A172 (cell line): ENCODE measurements around the gene CTNNBL1. TPM values are rescaled to one million over a fixed set of nuclear protein-coding genes. Genes with fewer than 3 reads are reported as not detected.

Experiments
- DNase-seq: peaks from one replicate; pipeline ENCODE4 v3.0.0-alpha.2; 2015; ENCODE audit warnings: low spot score
- total RNA-seq: library from RNA; depleted of rRNA; stranded (reverse); fragments of >200 nt; shearing (Covaris generic); gene quantifications from 2 replicates; pipeline ENCODE4 v1.2.3, GENCODE V29; 2014

The CTNNBL1 gene
- total RNA-seq, 1 experiment from 2014 or later, result 48.0 TPM

- DNase-seq, result no peak
Measured at GRCh38 chr20:37879843-37880242, 186.0 kb downstream of the CTNNBL1 start.

DNA sequence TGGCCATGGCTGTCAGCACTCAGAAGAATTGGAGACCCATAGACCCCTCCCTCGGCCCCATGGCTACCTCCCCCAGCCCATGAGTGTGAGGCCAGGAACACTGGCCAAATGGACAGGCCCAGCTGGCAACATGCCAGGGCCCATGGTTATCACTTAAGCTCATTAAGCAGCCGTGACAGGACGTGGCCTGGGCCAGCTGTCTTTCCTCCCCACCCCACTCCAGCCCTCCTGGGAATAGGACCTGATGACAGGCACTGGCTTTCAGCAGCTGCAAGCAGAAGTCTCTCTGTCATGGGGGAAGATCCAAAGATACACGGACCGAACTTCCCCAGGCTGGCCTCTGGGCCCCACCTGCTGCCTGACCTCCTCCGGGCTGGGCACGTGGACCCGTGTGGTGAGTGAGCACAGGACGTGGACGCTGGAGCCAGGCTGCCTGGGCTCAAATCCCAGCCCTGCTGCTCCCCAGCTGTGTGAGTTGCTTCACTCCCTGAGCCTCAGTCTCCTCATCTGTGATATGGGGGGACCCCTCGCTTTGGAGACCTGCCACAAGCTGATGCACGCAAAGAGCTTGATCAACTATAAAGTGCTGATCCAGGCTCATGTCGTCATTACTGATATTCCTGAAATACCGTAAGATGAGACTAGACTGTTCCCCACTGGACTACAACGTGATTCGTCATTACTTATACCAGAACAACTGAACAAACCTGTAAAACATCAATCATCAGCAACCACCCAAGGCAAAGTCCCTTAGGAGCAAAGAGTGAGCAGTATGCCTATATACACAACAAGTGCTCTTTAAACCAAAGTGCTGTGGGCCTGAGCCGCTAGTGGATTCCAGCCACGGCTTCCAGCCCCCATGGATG is 187.1 kb downstream of the CTNNBL1 start:
- no peak for DNase-seq

DNA sequence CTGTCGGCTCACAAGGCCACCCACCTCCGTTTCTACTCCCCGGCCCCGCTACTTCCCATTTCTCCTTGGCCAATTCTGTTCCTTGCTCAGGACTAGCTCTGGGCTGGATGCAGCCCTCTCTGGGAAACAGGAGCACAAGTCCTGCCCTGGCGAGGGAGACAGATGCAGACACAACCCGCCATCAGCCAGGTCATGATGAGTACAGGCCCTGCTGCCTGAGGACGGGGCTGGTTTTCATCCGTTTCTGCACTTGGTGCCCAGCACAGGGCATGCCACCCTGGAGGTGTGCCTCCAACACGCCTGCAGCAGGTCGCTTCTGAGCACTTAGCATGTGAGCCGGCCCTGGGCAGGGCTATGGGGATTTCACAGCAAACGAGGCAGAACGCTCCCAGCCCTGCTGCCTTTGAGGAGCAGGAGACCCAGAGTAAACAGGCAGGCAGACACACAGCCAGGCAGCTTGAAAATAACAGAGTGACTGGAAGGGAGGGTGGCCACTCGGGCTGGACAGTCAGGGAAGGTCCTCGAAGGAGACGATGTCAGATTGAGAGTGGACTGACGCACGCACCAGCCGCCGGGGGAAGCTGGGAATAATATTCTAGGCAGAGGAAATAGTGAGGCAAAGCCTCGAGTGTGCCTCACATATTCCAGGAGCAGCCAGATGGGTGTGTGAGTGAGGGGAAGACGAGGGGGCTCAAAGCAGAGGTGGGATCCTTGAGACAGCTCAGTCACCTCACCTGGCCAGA is 187.9 kb downstream of the CTNNBL1 start:
- no peak for DNase-seq

DNA sequence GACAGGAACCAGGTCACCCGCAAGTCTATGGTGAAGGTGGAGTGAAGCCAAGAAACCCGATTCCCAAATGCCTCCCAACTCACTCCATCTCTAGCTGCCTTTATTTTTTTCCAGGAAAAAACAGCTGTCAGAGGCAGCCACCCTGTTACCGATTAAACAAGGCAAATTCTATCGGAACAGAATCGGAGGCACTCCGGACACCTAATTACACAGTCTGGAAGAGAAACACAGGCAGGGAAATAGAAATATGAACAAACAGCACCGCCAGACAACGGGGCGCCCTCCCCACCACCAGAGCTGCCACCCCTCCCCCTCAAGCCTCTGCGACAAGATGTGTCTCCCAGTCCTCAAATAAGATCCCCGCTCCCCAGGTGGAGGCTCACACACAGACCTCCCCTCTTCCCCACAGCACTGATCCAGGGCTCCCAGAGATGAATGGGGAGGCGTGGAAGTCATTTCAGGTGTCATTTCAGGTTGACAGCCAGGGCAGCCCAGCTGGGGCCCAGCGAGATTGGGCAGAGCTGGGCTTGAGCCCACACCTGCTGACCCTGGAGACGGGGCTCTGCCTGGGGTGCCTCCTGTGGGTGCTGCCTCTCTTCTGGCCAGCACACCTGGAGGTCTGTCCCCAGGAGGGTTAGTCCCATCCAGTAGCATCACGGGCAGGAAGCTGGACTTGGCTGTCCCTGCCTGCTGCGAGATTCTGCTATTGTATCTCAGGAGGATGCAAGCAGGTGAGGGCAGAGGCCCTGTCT is 189.3 kb downstream of the CTNNBL1 start:
- DNase-seq, result no peak

DNA sequence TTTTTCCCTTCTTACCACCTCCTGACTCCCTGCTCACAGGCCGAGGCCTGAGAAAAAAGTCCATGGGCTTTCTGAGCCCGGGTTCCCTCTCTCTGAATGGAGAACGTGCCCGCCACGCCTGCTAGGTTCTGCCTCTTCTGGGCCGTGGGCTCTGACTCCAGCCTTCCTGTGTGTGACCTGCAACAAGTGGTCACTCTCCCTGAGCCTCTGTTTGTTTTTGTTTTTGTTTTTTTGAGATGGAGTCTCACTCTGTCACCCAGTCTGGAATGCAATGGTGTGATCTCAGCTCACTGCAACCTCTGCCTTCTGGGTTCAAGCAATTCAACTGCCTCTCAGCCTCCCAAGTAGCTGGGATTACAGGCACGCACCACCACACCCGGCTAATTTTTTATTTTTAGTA is 191.2 kb downstream of the CTNNBL1 start:
- DNase-seq, result no peak

DNA sequence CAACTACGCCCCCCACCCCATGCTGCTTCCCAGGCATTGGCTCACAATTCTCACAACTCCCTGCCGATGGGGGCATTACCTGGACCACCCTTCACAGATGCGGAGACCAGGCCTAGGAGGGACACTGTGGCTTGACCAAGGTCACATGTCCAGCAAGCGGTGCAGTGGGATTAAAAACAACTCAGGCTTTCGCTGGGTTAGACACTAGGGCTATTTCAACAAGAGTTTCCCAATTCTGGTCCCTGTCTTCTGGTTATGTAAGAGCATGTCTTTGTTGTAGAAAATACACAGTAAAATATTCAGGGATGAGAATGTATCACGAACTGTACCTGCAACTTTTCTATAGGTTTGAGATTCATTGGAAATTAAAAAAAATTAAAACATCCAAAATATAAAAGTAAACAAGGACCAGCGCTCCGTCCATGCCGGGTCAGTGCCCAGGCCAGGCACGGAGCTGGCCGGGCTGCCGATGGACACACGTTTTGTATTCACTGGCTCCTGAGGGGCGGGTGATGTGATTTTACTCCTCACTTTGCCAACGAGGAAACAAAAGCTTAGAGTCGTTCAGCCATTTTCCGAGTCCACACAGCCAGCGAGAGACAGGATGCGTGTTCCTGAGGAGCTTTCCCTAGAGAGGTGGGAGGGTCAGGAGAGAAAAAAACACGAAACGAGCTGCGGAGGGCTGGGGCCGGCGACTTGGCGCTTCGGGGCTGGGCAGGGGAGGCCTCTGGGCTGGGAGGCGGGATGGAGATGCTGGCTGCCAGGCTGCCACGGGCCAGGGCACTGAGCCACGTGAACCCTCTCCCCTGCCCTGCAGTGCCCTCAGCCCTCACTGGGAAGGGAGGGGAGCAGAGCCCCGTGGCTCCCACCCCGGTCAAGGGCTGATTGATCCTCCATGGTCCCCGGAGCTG is 192.0 kb downstream of the CTNNBL1 start:
- no peak for DNase-seq

GRCh38 chr20:37886851-37887297 is 193.0 kb downstream of the CTNNBL1 start:
- DNase-seq, result peak; percentile 23

DNA sequence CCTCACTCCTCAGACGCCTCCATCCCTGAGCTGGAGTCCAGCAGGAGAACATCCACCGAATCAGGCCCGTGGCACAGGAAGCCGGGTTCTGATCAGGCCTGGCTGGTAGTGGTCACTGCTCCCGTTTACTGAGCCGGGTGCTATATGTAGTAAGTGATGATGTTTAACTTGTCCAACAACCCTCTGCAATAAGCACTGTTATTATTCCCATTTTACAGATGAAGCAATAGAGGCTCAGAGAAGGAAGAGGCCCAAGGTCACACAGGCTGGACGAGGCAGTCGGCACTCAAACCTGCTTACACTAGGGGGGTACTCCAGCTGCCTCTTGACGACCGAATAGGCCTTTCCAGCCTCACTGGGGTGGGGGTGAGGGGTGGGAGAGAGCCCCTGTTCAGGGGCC is 194.8 kb downstream of the CTNNBL1 start:
- no peak for DNase-seq

GRCh38 chr20:37890108-37890507 is 196.3 kb downstream of the CTNNBL1 start:
- DNase-seq, result no peak

- DNase-seq, result no peak
Measured at GRCh38 chr20:37890643-37891042, 196.8 kb downstream of the CTNNBL1 start.

- no peak for DNase-seq
Measured at GRCh38 chr20:37892001-37892400, 198.2 kb downstream of the CTNNBL1 start.

DNA sequence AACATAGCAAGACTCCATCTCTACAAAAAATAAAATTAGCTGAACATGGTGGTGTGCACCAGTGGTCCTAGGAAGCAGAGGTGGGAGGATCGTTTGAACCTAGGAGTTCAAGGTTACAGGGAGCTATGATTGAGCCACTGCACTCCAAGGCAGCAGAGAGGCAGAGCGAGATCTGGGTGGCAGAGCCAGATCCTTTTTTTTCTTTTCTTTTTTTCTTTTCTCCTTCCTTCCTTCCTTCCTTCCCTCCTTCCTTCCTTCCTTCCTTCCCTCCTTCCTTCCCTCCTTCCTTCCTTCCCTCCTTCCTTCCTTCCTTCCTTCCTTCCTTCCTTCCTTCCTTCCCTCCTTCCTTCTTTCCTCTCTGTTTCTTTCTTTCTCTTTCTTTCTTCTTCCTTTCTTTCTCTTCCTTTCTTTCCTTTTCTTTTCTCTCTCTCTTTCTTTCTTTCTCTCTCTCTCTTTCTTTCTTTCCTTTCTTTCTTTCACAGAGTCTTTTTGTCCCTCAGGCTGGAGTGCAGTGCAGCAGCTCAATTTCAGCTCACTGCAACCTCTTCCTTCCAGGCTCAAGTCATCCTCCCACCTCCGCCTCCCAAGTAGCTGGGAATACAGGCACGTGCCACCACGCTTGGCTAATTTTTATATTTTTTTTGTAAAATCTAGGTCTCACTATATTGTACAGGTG is 199.9 kb downstream of the CTNNBL1 start:
- DNase-seq, result no peak

GRCh38 chr20:37894454-37894853 is 200.6 kb downstream of the CTNNBL1 start:
- no peak for DNase-seq

DNA sequence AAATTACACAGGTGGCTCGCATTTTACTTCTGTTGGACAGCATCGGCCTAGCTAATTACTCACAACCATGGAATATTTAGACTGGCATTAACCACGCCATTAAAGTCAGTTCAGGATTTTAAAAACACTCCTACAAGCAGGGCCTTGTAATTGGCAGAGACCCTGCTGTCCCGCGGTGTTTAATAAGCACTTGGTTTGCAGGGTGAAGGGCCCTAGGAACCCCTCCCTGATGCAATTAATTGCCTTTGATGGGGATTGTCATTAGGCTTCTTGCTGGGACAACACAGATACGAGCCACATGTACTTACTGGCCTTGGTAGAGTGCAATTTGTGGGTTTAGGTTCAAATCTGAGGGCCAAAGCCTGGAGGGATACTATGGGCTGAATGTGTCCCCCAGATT is 201.3 kb downstream of the CTNNBL1 start:
- no peak for DNase-seq

- DNase-seq, result peak; percentile 48
Measured at GRCh38 chr20:37896932-37897548, 203.2 kb downstream of the CTNNBL1 start.

DNA sequence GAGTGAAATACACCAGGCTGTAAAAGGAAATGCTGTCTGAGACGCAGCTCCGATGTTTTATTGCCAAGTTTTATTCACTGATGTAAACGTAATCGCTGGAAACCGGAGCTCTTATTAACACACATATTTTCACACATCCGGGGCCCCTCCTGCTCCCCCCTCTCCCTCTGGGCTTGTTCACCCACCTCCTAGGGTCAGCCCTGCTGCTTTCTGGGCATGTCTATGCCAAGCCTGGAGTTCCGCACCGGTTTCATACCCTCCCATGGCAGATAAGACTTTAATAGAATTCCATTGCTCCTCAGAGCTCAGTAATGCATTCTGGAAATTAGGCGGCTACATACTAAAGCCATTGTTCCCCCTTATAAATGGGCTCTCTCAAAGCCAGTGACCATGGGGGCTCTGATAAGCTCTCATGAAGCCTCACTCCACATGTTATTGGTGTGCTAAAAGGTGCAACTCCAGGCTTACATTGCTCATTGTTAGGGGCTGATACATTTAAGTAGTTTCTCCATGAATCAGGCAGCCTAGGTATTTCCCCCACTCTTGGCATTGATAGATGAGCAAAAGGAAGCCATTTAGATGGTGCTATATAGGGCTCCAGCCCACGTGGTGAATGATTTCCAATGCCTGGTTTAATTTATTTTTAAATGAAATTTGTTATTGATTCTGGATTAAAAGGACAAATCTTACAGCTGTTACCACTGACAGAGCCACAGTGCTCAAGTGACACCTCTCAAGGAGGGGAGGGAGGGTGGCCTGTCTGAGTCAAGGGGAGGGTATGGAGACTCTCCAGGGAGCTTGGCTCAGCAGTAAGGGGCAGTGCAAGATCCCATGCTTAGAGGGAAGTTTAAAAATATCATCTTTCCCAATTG is 204.6 kb downstream of the CTNNBL1 start:
- no peak for DNase-seq

GRCh38 chr20:37899105-37900045 is 205.5 kb downstream of the CTNNBL1 start:
- no peak for DNase-seq

GRCh38 chr20:37901240-37901639 is 207.4 kb downstream of the CTNNBL1 start:
- no peak for DNase-seq
